WI38 (cell line): ENCODE results near the gene LDHAL6A.

Experiments
- H3K4me3 ChIP-seq: 2 replicates; pipeline ENCODE4 v1.5.1; 2011; ENCODE audit warnings: low read depth, mild to moderate bottlenecking, control low read depth, low read length
- TF ChIP-seq, protein P1 (sequence below): IDR thresholded peaks from 2 replicates; pipeline ENCODE4 v1.5.1; 2012; ENCODE audit warnings: low read depth, mild to moderate bottlenecking, control low read depth, low read length

LDHAL6A gene

DNA sequence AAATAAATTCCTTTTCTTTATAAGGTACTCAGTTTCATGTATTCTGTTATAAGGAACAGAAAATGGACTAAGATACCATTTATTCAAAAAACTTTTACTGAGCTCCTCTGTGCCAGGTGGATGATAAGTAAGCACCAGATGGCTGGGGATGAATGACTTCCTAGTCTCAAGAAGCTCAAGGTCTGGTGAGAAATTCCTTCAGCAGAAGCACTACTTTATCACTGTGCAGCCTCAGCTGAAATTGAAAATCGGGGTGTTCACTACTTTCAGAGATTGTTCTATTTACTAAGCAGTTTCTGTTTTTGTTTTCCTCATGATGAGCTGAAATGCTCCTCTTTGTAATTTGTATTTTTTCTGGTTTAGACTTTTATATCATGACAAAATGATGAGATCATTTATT lies 7.8 kb downstream of the LDHAL6A start:
- H3K4me3 ChIP-seq = no peak overlapping the region
- TF ChIP-seq, protein P1, sequence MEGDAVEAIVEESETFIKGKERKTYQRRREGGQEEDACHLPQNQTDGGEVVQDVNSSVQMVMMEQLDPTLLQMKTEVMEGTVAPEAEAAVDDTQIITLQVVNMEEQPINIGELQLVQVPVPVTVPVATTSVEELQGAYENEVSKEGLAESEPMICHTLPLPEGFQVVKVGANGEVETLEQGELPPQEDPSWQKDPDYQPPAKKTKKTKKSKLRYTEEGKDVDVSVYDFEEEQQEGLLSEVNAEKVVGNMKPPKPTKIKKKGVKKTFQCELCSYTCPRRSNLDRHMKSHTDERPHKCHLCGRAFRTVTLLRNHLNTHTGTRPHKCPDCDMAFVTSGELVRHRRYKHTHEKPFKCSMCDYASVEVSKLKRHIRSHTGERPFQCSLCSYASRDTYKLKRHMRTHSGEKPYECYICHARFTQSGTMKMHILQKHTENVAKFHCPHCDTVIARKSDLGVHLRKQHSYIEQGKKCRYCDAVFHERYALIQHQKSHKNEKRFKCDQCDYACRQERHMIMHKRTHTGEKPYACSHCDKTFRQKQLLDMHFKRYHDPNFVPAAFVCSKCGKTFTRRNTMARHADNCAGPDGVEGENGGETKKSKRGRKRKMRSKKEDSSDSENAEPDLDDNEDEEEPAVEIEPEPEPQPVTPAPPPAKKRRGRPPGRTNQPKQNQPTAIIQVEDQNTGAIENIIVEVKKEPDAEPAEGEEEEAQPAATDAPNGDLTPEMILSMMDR = no peak

DNA sequence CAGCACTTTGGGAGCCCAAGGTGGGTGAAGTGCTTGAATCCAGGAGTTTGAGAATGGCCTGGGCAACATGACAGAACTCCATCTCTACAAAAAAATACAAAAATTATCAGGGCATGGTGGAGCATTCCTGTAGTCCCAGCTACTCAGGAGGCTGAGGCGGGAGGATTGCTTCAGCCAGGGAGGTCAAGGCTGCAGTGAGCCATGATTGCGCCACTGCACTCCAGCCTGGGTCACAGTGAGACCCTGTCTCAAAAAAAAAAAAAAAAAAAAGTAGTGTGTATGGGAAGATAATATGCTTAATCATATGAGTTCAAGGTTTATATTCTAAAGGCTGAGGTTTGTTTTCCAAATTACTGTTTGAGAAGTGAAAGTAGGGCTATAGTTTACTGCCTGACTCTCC lies 10.7 kb downstream of the LDHAL6A start:
- H3K4me3 ChIP-seq = no peak overlapping the region
- TF ChIP-seq, protein P1 = no peak

DNA sequence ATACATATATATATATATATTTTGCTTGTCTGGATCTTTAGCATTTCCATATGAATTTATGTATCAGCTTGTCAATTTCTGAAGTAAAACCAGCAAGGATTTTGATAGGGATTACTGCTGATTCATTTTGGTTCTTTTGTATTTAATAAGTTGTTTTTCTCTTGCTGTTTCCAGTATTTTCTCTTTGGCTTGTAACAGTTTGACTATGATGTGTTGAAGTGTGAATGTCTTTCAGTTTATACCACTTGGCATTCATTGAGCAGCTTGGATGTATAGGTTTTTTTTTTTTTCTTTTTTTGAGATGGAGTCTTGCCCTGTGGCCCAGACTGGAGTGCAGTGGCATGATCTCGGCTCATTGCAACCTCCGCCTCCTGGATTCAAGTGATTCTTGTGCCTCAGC lies 12.4 kb downstream of the LDHAL6A start:
- no peak overlapping the region for H3K4me3 ChIP-seq
- TF ChIP-seq, protein P1 = no peak

DNA sequence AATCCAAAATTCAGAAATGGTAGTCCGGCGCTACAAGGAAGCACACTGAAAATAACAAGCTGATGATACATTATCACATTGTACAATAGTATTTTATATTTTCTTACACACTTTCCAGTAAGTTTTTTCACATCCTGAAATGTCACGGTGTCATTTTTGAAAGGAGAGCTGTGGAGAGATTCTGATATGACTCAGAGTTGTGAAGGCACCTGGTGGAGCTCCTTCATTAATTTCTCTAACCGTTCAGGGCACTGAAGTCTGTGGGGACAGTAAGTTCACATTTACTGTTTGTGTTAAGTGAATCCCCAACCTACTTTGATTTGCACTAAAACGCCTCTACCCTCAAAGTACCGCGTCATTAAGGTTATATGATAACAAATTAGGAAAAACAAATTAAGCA lies 13.3 kb downstream of the LDHAL6A start:
- TF ChIP-seq, protein P1 = no peak
- H3K4me3 ChIP-seq = no peak overlapping the region

DNA sequence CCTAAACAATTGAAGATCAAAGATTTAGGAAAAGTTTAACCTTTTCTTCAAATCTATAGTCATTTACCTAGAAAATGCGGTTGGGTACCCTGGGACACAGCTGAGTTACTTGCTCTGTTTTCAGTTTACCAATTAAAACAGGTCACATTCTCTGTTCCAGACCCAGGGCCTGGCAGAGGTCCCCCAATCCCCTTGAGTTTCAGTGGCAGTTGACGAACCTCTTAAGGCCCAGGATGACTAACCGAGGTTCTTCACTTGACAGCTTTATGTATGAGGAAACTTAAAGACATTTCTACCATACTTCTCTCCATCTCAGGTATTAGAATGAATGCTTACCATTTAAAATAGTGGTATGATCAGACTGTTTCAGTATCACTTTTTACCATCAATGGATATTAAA lies 16.3 kb downstream of the LDHAL6A start:
- no peak overlapping the region for H3K4me3 ChIP-seq
- TF ChIP-seq, protein P1 = no peak

DNA sequence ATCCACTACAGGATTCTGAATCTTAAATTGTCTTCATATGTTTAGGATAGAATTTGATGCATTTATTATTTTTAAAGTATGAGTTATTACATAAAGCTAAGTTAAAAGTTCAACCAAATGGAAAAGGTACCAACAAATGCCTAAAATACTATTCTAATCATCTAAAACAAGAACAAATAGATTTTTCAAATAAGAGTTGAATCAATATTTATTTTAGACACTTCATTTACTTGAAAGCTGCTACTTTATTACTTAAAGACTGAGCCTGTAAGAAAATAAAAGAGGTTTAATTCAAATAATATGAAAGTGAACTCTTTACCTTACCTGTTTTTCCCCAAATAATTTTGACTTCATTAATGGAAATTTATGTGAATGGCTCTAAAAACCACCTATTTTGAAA lies 16.9 kb downstream of the LDHAL6A start:
- TF ChIP-seq, protein P1 = no peak

DNA sequence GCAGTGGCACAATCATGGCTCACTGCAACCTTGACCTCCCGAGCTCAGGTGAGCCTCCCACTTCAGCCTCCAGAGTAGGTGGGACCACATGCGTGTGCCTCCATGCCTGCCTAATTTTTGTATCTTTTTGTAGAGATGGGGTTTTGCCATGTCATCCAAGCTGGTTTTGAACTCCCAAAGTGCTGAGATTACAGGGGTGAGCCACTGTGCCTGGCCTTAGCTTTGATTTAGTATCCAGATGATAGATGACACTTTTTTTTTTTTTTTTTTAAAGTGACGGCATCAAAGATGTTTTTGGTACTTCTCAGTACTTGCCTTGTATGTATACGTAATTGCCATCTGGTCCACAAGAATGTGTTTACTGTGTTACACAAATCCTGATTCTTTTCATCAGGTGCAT lies 23.4 kb downstream of the LDHAL6A start:
- H3K4me3 ChIP-seq = no peak overlapping the region
- TF ChIP-seq, protein P1 = no peak

More for the DNA sequence above, 16.9 kb downstream of the LDHAL6A start:
- no peak overlapping the region for H3K4me3 ChIP-seq
